ENCODE data around the gene ZNF668. TPM values are rescaled to one million over a fixed set of nuclear protein-coding genes. Genes with fewer than 3 reads are reported as not detected.

The ZNF668 gene
- total and polyA plus RNA-seq, 2 of the 8 experiments (the other 6 are each of a cell fraction or from before 2014, with no cell fraction given) = 14.0 to 14.3 TPM

GRCh38 chr16:31050280-31051030 lies 23.6 kb downstream of the ZNF668 start (continued):
- TF ChIP-seq, protein P1, sequence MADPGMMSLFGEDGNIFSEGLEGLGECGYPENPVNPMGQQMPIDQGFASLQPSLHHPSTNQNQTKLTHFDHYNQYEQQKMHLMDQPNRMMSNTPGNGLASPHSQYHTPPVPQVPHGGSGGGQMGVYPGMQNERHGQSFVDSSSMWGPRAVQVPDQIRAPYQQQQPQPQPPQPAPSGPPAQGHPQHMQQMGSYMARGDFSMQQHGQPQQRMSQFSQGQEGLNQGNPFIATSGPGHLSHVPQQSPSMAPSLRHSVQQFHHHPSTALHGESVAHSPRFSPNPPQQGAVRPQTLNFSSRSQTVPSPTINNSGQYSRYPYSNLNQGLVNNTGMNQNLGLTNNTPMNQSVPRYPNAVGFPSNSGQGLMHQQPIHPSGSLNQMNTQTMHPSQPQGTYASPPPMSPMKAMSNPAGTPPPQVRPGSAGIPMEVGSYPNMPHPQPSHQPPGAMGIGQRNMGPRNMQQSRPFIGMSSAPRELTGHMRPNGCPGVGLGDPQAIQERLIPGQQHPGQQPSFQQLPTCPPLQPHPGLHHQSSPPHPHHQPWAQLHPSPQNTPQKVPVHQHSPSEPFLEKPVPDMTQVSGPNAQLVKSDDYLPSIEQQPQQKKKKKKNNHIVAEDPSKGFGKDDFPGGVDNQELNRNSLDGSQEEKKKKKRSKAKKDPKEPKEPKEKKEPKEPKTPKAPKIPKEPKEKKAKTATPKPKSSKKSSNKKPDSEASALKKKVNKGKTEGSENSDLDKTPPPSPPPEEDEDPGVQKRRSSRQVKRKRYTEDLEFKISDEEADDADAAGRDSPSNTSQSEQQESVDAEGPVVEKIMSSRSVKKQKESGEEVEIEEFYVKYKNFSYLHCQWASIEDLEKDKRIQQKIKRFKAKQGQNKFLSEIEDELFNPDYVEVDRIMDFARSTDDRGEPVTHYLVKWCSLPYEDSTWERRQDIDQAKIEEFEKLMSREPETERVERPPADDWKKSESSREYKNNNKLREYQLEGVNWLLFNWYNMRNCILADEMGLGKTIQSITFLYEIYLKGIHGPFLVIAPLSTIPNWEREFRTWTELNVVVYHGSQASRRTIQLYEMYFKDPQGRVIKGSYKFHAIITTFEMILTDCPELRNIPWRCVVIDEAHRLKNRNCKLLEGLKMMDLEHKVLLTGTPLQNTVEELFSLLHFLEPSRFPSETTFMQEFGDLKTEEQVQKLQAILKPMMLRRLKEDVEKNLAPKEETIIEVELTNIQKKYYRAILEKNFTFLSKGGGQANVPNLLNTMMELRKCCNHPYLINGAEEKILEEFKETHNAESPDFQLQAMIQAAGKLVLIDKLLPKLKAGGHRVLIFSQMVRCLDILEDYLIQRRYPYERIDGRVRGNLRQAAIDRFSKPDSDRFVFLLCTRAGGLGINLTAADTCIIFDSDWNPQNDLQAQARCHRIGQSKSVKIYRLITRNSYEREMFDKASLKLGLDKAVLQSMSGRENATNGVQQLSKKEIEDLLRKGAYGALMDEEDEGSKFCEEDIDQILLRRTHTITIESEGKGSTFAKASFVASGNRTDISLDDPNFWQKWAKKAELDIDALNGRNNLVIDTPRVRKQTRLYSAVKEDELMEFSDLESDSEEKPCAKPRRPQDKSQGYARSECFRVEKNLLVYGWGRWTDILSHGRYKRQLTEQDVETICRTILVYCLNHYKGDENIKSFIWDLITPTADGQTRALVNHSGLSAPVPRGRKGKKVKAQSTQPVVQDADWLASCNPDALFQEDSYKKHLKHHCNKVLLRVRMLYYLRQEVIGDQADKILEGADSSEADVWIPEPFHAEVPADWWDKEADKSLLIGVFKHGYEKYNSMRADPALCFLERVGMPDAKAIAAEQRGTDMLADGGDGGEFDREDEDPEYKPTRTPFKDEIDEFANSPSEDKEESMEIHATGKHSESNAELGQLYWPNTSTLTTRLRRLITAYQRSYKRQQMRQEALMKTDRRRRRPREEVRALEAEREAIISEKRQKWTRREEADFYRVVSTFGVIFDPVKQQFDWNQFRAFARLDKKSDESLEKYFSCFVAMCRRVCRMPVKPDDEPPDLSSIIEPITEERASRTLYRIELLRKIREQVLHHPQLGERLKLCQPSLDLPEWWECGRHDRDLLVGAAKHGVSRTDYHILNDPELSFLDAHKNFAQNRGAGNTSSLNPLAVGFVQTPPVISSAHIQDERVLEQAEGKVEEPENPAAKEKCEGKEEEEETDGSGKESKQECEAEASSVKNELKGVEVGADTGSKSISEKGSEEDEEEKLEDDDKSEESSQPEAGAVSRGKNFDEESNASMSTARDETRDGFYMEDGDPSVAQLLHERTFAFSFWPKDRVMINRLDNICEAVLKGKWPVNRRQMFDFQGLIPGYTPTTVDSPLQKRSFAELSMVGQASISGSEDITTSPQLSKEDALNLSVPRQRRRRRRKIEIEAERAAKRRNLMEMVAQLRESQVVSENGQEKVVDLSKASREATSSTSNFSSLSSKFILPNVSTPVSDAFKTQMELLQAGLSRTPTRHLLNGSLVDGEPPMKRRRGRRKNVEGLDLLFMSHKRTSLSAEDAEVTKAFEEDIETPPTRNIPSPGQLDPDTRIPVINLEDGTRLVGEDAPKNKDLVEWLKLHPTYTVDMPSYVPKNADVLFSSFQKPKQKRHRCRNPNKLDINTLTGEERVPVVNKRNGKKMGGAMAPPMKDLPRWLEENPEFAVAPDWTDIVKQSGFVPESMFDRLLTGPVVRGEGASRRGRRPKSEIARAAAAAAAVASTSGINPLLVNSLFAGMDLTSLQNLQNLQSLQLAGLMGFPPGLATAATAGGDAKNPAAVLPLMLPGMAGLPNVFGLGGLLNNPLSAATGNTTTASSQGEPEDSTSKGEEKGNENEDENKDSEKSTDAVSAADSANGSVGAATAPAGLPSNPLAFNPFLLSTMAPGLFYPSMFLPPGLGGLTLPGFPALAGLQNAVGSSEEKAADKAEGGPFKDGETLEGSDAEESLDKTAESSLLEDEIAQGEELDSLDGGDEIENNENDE (IDR thresholded peaks at IDR 0.05; ENCODE audit: insufficient replicate concordance, low read length) = no peak
- TF ChIP-seq KDM5A (IDR thresholded peaks at IDR 0.05; ENCODE audit: low read length) (no peak), ATF3 (IDR thresholded peaks at IDR 0.05; ENCODE audit: insufficient read depth, low read depth, low read length) (no peak), GTF2F1 (IDR thresholded peaks at IDR 0.05; ENCODE audit: borderline replicate concordance, low read depth, low read length) (no peak), CHD1 (IDR thresholded peaks at IDR 0.05; ENCODE audit: low read depth, low read length) (no peak), TBP (IDR thresholded peaks at IDR 0.05; ENCODE audit: low read depth, low read length) (no peak), RNF2 (IDR thresholded peaks at IDR 0.05; ENCODE audit: borderline replicate concordance, low read depth, low read length, missing control alignments, poor library complexity, severe bottlenecking) (no peak), MAFK (IDR thresholded peaks at IDR 0.05; ENCODE audit: low read depth, low read length) (no peak)
